Aorta (tissue), 5 donors: Measurements from ENCODE around the gene TMEM59L. TPM values are rescaled to one million over a fixed set of nuclear protein-coding genes. Genes with fewer than 3 reads are reported as not detected.

Experiments
- ATAC-seq: fragments of 200-7000 bp; cut with Tn5 transposase; one replicate; pipeline ENCODE4 v1.9.1; 2022; ENCODE audit warnings: moderate library complexity; ENCODE audit not compliant: low FRiP score
- DNase-seq, 2 donors: peaks; one replicate each; pipeline ENCODE4 v3.0.0-alpha.2; 2020
- H3K27ac ChIP-seq, 2 donors: one replicate each; pipeline ENCODE4 v1.5.1; 2013; ENCODE audit warnings: low read length in 2 of 2, mild to moderate bottlenecking in 2 of 2, moderate library complexity in 2 of 2, control low read depth in 1 of 2, inconsistent platforms in 1 of 2, low read depth in 1 of 2
- H3K27me3 ChIP-seq, 2 donors: one replicate each; pipeline ENCODE4 v1.6.1; 2013; ENCODE audit warnings: control low read depth in 1 of 2, low read length in 1 of 2, mild to moderate bottlenecking in 1 of 2, moderate library complexity in 1 of 2; ENCODE audit not compliant: insufficient read depth in 2 of 2, control insufficient read depth in 1 of 2
- H3K36me3 ChIP-seq, 2 donors: one replicate each; pipeline ENCODE4 v1.6.1; 2013; ENCODE audit warnings: control low read depth in 1 of 2, low read length in 1 of 2, mild to moderate bottlenecking in 1 of 2; ENCODE audit not compliant: insufficient read depth in 2 of 2, control insufficient read depth in 1 of 2
- H3K4me1 ChIP-seq, 2 donors: one replicate each; pipeline ENCODE4 v1.6.1; 2013; ENCODE audit warnings: low read length in 2 of 2, control low read depth in 1 of 2, mild to moderate bottlenecking in 1 of 2, moderate library complexity in 1 of 2; ENCODE audit not compliant: insufficient read depth in 2 of 2, control insufficient read depth in 1 of 2
- H3K4me3 ChIP-seq, 2 donors: one replicate each; pipeline ENCODE4 v1.5.1; 2013; ENCODE audit warnings: low read length in 2 of 2, control low read depth in 1 of 2, mild to moderate bottlenecking in 1 of 2
- H3K9me3 ChIP-seq: one replicate; pipeline ENCODE4 v1.6.1; 2013; ENCODE audit warnings: mild to moderate bottlenecking, low read length; ENCODE audit not compliant: control insufficient read depth
- WGBS, 2 donors: extraction: QIAGEN DNeasy Blood & Tissue Kit; methylation state at CpG; one replicate each; pipeline ENCODE4 v1.1.7; 2013; 5-methylcytosine and 5-hydroxymethylcytosine counted together
- intact Hi-C, 2 donors: fragments of 100-400 bp; cut with DNase I; formaldehyde crosslinking; loops; one replicate each; pipeline versions ENCODE4 v1.14.2 to v1.15.0; 2022
- polyA plus RNA-seq, 2 donors: library from polyadenylated mRNA; stranded (reverse); fragments of 200-250 nt; gene quantifications; one replicate each; pipeline ENCODE4 v1.2.3, GENCODE V29; 2013
- total RNA-seq, 2 donors: library from RNA; stranded (reverse); fragmentation: NEBNext Ultra II Directional; extraction: Animal tissue kit (Norgen Biotek cat#: 25700); gene quantifications; one replicate each; pipeline ENCODE4 v1.2.1, GENCODE V29; 2021
- donor health status: healthy with polysubstance abuse.
- donor health status: Bipolar disorder and iron deficiency.
- donor health status: DM: no; HTN: no; CAD: no.
- donor health status: DM: no; HTN: no; CAD: no.
- donor health status: DM: yes; HTN: yes; CAD: no.

Gene TMEM59L
- total and polyA plus RNA-seq, 4 donors: 0.97 to 8.9 (median 5.8) TPM

DNA sequence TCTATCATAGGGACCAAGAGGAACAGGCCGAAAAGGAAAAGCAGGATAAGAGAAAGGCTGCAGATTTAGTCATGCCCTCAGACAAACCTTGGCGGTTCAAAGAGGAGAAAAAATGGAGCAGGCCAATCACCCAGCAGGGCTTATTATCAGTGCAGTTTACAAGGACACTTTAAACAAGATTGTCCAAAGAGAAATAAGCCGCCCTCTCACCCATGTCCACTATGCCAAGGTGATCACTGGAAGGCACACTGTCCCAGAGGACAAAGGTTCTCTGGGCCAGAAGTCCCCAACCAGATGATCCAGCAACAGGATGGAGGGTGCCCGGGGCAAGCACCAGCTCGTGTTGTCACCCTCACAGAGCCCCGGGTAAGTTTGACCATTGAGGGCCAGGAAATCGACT lies 32.4 kb upstream of the TMEM59L start:
- Histone ChIP-seq H3K27ac (no peak overlapping the region), H3K27me3 (no peaks in the 10 kb centered on the region), H3K4me3 (no peak overlapping the region), H3K9me3 (no peaks in the 10 kb centered on the region), H3K4me1 (no peaks in the 10 kb centered on the region), H3K36me3 (peaks cover 0 to 2% of the 10 kb centered on the region in 2 donors)
- intact Hi-C loops: no loop called here
- DNase-seq: no peak
- no peak for ATAC-seq
- 65 to 84% methylated on average over 7 of the region's 7 CpGs for WGBS, 2 donors

DNA sequence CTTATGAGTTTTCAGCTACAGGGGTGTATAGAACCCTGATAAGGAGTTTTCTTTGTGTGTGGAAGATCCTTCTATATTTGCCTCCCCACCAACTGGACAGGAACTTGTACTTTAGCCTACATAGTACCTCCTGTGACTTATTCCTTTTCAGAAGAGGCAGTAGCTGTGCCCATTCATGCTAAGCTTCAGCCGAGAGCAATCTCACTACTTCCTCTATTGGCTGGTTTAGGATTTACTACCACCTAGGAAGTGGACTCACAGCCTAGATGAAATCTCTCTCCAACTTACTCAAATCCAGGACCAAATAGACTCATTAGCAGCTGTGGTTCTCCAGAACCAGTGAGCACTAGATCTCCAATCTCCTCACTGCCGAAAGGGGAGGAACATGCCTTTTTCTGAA lies 26.4 kb upstream of the TMEM59L start:
- Histone ChIP-seq H3K36me3 (no peaks in the 10 kb centered on the region), H3K27me3 (no peaks in the 10 kb centered on the region), H3K4me1 (no peaks in the 10 kb centered on the region), H3K9me3 (no peaks in the 10 kb centered on the region), H3K27ac (no peak overlapping the region), H3K4me3 (no peak overlapping the region)
- whole genome bisulfite sequencing, 2 donors: 7 to 17% methylated on average over 2 of the region's 2 CpGs
- ATAC-seq: no peak
- intact Hi-C loops: loop anchor here in 1 of 2 donors (5.0 kb wide), 1 partner anchor 129 kb away; no protein-coding TSS in a partner anchor
- DNase-seq: no peak

DNA sequence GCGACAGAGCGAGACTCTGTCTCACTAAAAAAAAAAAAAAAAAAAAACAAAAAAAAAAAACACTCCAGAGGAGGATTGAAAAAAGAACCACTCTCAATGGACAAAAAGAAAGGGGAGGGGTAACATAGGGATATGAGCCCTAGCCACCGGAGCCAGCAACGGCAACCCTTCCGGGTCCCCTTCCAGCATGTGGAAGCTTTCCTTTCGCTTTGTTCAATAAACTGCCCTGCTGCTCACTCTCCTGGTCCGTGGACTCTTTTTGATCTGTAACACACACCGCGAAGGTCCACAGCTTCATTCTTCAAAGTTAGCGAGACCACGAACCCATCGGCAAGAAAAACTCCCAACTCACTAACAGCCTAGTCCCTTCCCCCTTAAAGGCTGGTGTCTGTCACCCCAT lies 25.1 kb upstream of the TMEM59L start:
- H3K4me1 ChIP-seq: no peaks in the 10 kb centered on the region
- DNase-seq (no peak), ATAC-seq (no peak)
- no peak overlapping the region for H3K27ac ChIP-seq
- no peaks in the 10 kb centered on the region for H3K36me3 ChIP-seq
- no peak overlapping the region for H3K4me3 ChIP-seq
- intact Hi-C loops: loop anchor here in 1 of 2 donors (5.0 kb wide), 1 partner anchor 130 kb away; no protein-coding TSS in a partner anchor
- WGBS, 2 donors: 90 to 92% methylated on average over 11 to 12 of the region's 12 CpGs
- H3K9me3 ChIP-seq: no peaks in the 10 kb centered on the region
- H3K27me3 ChIP-seq: no peaks in the 10 kb centered on the region

DNA sequence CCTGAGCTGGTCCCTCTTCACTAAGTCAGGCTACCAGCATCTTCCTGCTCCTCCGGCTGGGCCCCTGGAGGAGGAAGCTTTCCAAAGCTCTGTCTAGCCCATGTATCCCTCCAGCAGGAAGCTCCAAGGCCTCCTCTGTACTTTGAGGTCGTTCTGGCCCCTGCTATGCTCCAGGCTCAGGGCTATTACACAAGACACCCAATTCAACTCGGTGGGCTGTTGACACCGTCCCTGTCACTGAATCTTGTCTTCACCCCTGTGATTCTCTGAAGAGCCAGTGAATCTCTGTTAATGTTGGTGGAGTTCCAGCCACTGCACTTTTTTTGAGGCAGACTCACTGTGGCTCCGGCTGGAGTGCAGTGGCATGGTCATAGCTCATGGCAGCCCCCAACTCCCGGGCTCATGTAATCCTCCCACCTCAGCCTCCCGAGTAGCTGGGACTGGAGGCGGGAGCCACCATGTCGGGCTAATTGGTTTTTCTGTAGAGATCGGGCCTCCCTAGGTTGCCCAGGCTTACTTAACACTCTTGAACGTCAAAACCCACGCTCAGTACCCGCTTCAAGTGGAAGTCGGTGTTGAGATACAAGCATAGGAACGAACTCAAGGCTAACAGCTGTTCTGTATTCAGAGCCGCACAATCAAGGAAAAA lies 24.6 kb upstream of the TMEM59L start:
- H3K27ac ChIP-seq: peak overlapping the region in 1 of 2 donors; percentile 23
- no peaks in the 10 kb centered on the region for H3K4me1 ChIP-seq
- DNase-seq (no peak), ATAC-seq (peak; percentile 9)
- H3K4me3 ChIP-seq: peak overlapping the region; percentile 68 to 80
- WGBS, 2 donors: 35 to 40% methylated on average over 16 of the region's 16 CpGs
- H3K27me3 ChIP-seq: no peaks in the 10 kb centered on the region
- H3K36me3 ChIP-seq: no peaks in the 10 kb centered on the region
- no peaks in the 10 kb centered on the region for H3K9me3 ChIP-seq
- intact Hi-C loops: loop anchor here in 1 of 2 donors (5.0 kb wide), 1 partner anchor 131 kb away; no protein-coding TSS in a partner anchor

DNA sequence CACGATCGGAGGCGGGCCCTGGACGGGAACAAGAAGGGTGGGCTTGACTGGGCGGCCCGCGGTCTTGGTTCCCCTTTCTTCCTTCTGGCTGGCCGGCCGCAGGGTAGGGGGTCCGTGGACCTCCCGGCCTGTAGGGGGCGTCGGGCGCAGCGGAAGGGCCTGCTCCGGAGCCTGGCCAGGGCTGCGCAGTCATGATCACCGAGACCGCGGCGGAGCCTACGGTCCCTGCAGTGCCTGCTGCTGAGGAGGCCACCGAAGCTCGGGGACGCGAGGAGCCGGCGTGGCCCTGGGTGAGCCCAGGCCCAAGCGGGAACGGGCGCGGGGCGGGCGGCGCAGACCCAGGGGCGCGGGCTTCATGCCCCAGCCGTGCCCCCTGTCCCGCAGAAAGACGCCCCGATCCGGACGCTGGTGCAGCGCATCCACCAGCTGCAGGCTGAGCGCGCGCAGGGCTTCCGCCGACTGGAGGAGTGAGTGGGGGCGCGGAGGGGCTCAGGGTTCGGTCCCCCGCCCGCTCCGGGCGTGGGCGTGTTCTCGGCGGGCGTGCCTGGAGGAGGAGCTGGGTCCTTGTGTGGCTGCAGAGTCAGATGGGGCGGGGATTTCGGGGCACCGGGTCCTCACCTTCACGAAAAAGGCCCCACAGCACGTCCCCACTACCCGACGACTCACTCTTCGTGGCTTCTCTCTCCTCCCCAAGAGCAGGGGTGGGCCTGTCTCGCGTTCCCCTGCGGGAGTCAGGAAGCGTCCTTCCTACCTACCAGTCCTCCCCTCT lies 23.9 kb upstream of the TMEM59L start, which contains the start of gene REX1BD:
Gene REX1BD, plus strand, starts transcription at position 188 of the 769 bp plus-strand sequence. Its CDS starts 4 bp downstream, at position 192.
- H3K36me3 ChIP-seq: no peaks in the 10 kb centered on the region
- H3K27me3 ChIP-seq: no peaks in the 10 kb centered on the region
- intact Hi-C loops: loop anchor here in 1 of 2 donors (5.0 kb wide), 1 partner anchor 131 kb away; no protein-coding TSS in a partner anchor
- no peaks in the 10 kb centered on the region for H3K4me1 ChIP-seq
- DNase-seq (peak; percentile 95), ATAC-seq (peak; percentile 92)
- peak within 1 kb of the TSS in 1 of 2 donors; percentile 79 for H3K27ac ChIP-seq
- no peaks in the 10 kb centered on the region for H3K9me3 ChIP-seq
- H3K4me3 ChIP-seq: peak within 1 kb of the TSS; percentile 68 to 80
- 1% methylated on average over 63 to 72 of the region's 72 CpGs for WGBS, 2 donors

DNA sequence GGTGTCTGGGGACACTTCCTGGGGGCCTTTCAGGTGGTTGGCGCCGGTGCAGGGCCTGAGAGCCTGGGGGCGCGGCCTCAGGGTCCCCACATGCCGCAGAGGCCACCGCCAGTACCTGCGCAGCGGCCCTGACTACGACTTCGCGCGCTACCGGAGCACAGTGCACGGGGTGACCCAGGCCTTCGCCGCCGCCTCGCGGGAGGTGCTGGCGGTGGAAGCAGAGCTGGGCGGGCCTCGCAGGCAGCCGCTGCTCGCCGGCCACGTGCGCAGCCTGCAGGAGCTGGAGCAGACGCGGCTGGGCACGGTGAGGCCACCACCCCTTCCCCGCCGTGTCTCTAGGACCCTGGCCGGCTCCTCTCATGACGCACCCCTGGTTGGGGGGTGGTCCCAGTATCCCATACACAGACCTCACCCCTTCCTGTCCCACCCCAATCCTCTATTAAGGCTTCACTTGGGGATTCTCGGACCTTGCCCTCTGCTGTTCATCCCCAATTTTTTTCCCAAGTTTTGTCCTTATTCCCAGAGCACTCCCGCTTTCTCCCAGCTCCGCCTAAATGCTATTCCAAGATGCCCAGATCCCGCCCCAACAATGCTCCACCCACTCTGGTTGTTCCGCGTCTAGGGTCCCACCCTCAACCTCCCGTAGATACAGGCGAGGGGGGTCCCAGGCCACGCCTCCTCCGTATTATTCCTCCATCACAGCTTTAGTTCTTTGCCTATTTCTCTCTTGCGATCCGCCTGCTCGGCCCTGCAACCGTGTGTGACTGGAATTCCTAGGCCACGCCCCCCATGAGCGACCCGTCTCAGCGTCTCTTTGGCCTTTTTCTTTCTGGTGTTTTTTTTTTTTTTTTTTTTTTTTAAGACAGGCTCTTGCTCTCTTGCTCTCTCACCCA lies 23.0 kb upstream of the TMEM59L start:
- peak overlapping the region; percentile 68 to 80 for H3K4me3 ChIP-seq
- WGBS, 2 donors: 9 to 11% methylated on average over 41 to 52 of the region's 52 CpGs

DNA sequence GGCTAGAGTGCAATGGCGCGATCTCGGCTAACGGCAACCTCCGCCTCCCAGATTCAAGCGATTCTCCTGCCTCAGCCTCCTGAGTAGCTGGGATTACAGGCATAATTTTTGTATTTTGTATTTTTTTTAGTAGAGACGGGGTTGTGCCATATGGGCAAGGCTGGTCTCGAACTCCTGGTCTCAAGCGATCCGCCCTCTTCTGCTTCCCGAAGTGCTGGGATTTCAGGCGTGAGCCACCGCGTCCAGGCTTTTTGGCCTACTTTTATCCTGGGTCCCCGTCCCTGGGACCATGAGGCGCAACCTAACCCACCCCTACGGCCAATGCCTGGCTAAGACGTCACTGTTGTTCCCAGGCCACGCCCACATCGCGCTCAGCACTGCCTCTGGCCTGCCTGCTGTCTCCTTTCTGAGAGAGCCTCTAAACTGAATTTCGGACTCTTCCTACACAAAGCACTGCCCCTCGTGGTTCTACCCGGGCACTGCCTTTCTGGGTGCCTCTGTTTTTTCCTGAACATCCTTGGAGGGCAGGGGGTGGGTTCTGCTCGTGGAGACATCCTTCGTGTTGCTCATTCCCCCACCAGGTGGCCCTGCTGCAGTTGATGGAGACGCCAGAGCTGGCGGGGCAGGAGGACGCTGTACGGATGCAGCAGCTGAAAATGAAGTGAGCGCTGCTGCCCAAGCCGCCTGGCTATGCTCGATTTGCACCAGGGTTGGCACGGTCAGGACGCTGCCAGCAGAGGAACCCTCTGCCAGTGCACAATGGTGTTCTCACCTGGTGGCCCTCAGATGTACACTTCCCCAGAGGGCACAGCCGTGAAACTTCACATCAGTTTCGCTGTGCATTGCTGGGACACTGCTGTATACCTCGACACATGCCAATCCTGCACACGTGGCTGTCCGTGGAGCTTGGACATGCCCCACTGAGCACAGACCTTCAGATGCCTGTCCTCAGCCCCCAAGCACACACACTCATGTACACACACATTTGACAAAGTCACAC lies 22.1 kb upstream of the TMEM59L start:
- no peak overlapping the region for H3K27ac ChIP-seq
- peak in 1 of 2 donors; percentile 67 for DNase-seq
- intact Hi-C loops: loop anchor here (5.0 to 10.0 kb wide), 2 partner anchors 92 to 254 kb away; partner anchors contain the start of gene CRTC1 (in 1 of the 2)

More for the DNA sequence above, 23.0 kb upstream of the TMEM59L start:
- no peaks in the 10 kb centered on the region for H3K27me3 ChIP-seq
- intact Hi-C loops: loop anchor here (5.0 to 10.0 kb wide), 3 partner anchors 93 to 255 kb away; partner anchors contain the start of gene CRTC1 (in 1 of the 2)
- no peaks in the 10 kb centered on the region for H3K36me3 ChIP-seq
- H3K9me3 ChIP-seq: no peaks in the 10 kb centered on the region
- peak overlapping the region in 1 of 2 donors; percentile 79 for H3K27ac ChIP-seq
- H3K4me1 ChIP-seq: no peaks in the 10 kb centered on the region
- ATAC-seq: peak; percentile 77
- peak; percentile 78 to 90 for DNase-seq

More for the DNA sequence above, 22.1 kb upstream of the TMEM59L start:
- 83 to 86% methylated on average over 39 to 40 of the region's 40 CpGs for WGBS, 2 donors
- Histone ChIP-seq H3K36me3 (no peaks in the 10 kb centered on the region), H3K27me3 (no peaks in the 10 kb centered on the region), H3K9me3 (no peaks in the 10 kb centered on the region), H3K4me1 (no peaks in the 10 kb centered on the region), H3K4me3 (no peak overlapping the region)
- no peak for ATAC-seq
